ENCODE measurements around the gene CDC20B. TPM values are rescaled to one million over a fixed set of nuclear protein-coding genes. Genes with fewer than 3 reads are reported as not detected.
"Not testable (repeated sequence)": the region's sequence is repeated elsewhere in the genome, so short reads cannot be mapped to it uniquely, and the experiment has no call there.

Gene CDC20B
- total RNA-seq, 1 experiment from 2014 or later, result not detected

DNA sequence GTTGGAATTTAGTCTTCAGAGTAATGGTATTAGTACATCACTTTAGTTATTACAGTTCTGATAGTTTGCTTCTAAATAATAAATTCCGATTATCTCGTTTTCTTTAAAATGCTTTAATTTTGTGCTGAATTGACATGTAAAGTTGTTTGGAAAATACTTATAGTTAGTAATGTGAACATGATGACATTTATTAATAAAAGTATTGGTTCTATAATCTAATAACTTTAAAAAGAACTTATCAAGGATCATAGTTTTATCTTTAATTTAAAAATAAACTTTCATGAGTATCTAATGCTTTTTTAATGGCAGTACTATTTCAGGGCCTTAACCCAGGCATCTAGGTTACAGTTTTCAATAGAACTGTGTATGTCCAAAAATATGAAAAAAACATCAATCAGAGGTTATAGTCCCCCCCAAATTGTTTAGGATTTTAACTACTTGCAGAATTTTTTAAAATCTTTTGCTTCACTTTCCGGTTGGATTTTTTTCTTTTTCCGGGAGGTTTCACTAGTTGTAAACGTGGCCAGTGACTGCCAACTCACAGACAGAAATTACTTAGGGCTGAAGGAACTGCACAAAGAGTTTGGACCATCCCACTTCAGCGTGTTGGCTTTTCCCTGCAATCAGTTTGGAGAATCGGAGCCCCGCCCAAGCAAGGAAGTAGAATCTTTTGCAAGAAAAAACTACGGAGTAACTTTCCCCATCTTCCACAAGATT is 12.3 kb downstream of the CDC20B start:
- peak; percentile 91 for DNase-seq (ENCODE audit: low read depth)

GRCh38 chr5:55159763-55160492 is 13.0 kb downstream of the CDC20B start, which contains the start of gene GPX8:
TSS of gene GPX8 (plus strand) at chr5:55160171. CDS start at chr5:55160193, 22 bp downstream.
- peak; percentile 84 for DNase-seq (ENCODE audit: low read depth)

GRCh38 chr5:55154873-55155272 is 18.1 kb downstream of the CDC20B start:
- peak; percentile 32 for DNase-seq (ENCODE audit: low read depth)

GRCh38 chr5:55151923-55152842 is 20.8 kb downstream of the CDC20B start:
- peak; percentile 34 for DNase-seq (ENCODE audit: low read depth)

- DNase-seq (ENCODE audit: low read depth), result no peak
These were observed 23.6 kb downstream of the CDC20B start for GRCh38 chr5:55149308-55149795.

DNA sequence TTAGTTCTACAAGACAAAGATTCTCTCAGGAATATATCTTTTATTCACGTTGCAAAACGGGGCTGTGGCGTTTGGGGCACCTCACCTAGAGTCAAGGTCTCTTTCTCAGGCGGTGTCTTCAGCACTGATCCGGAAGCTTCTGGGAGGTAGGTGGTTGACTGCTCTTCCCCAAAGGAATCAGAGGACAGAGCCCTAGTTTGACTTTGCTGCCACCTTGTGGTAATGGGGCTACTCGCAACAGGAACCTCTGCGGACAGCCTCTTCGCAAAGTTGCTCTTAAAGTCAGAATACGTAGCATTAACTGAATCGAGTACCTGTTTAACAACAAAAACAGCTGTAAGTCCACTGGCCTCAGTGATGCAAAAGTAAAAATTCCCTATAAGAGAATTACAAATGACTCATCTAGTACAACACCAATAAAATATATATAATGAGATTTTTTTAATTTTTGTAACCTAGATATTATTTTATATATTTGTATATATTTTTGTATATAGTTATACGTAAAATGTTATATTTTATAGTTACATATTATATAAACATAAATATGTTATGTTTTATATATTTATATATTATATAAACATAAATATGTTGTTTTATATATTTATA is 26.3 kb downstream of the CDC20B start:
- peak; percentile 73 for DNase-seq (ENCODE audit: low read depth)

DNA sequence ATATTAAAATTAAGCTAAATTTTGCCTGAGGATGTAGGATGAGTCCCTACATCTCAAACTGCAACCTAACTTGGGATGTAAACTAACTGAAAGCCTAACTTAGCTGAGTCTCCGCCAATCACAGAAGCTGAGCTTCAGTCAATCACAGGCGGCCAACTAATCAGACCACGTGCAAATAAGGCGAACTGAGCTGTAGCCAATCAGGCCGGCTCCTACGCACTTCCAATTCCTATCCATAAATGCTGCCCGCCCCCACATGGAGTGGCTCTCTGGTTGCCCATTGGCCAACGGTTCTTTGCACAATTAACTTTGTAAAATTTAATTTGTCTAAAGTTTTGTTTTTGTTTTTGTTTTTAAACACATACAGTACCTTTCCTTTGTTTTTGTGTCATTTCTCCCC is 26.9 kb downstream of the CDC20B start:
- peak; percentile 51 for DNase-seq (ENCODE audit: low read depth)

- DNase-seq (ENCODE audit: low read depth), result no peak
These were observed 29.4 kb downstream of the CDC20B start for GRCh38 chr5:55143624-55144023.

DNA sequence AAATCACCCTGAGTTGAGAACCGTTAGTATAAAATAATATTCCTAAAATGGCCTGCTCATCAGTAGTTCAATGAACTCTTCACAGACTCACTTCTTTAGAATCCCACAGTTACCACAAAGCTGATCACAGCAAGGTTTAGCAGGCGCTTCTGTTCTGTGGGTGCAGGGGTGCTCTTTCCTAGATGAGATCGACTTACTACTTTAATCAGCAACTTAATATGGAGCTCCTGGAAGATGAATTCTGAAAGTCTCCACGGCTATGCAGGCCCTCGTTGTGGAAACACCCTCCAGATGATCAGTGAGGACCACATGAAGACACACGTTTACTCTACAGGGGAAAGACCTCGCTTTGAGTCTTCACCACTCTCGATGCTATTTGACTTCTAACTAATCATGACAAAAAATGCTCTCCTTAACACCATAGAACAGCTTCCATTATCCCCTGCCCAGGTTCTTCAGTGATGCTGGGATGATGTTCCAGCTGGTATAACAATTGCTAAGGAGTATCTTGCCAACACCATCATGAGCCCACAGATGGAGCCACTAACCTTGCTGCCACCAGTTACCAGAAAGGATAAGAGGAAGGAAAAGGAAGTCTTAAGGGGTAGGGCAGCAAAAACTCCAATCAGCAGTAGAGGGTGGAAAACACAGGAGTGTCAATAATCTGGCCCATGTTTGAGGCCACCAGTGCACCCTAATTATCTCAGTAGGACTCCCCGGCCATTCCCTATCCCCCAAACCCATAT is 30.9 kb downstream of the CDC20B start:
- DNase-seq (ENCODE audit: low read depth), result no peak

DNA sequence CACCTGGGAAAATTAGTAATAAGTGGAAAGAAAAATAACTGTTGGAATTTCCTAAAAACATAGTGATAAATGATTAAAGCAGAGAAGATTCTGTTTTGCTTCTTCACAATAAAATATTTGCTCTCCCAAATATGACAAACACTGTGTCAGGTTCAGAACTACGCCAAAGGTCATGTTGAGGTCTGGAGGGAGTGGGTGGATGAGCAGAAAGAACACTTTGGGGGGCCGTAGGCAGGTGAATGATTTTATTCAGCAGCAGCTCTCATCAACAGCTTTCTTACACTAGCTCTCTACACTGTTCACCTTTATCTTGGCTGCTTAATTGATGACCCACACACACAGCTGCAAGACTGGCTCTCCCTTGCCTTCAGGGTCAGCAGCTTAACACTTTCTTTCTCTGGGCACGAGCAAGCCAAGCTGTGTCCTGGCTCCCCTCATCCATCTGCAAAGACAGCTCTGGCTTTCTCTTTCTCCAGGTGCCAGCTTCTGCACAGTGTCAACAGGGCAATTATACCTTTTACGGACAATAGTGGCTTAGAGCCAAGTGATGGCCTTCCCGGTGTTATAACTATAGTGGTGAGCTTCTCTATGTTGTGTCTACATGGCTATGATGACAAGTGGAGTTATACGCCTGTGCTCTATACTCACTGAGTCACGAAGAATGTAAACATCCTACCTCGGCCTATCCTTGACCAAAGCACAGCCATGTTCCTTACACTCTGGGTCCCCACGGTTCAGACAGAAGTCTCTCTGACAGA is 31.9 kb downstream of the CDC20B start:
- DNase-seq (ENCODE audit: low read depth), result no peak

- DNase-seq (ENCODE audit: low read depth), result no peak
These were observed 36.5 kb downstream of the CDC20B start for GRCh38 chr5:55136521-55136920.

- DNase-seq (ENCODE audit: low read depth), result no peak
These were observed 38.8 kb downstream of the CDC20B start for GRCh38 chr5:55134053-55134722.

- DNase-seq (ENCODE audit: low read depth), result no peak
These were observed 49.6 kb downstream of the CDC20B start for GRCh38 chr5:55123365-55123764.

GRCh38 chr5:55114061-55114460 is 58.9 kb downstream of the CDC20B start:
- DNase-seq (ENCODE audit: low read depth), result no peak

DNA sequence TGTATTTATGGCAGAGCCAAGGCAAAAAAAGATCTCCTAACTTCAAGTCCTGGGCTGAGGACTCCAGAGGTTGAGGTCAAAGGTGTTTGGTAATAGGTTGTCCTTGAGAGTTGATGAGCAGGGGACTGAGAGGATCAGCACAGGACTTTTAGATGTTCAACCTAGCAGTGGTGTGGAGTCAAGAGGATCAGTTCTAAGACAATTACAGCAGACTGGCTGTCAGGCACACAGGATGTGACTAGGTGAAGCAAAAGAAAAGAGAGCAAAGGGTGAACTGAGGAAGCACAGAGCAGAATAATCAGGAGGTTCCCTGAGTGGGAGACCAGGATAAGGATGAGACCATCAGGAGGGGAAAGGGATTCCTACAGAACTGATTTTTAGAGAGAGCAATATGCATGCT is 59.6 kb downstream of the CDC20B start:
- DNase-seq (ENCODE audit: low read depth), result no peak

- no peak for DNase-seq (ENCODE audit: low read depth)
These were observed 62.8 kb downstream of the CDC20B start for GRCh38 chr5:55110217-55110616.

- DNase-seq (ENCODE audit: low read depth), result no peak
These were observed 64.3 kb downstream of the CDC20B start for GRCh38 chr5:55108661-55109060.

- not testable (repeated sequence) for DNase-seq (ENCODE audit: low read depth)
These were observed 67.0 kb downstream of the CDC20B start for GRCh38 chr5:55105976-55106375.

GRCh38 chr5:55104946-55105701 is 67.9 kb downstream of the CDC20B start:
- DNase-seq (ENCODE audit: low read depth), result no peak
